Parathyroid adenoma (tissue), 2 donors: ENCODE results near the gene BHLHA15.

ENCODE experiments used
- H2AFZ ChIP-seq: fragments of 300-600 bp; sonication (generic); one replicate; pipeline ENCODE4 v1.7.0; 2017; ENCODE audit warnings: antibody characterized with exemption, mild to moderate bottlenecking
- H3K27ac ChIP-seq: fragments of 300-600 bp; sonication (generic); one replicate; pipeline ENCODE4 v1.7.0; 2017
- H3K27me3 ChIP-seq: fragments of 300-600 bp; sonication (generic); one replicate; pipeline ENCODE4 v1.7.0; 2017; ENCODE audit warnings: low read length; ENCODE audit not compliant: control insufficient read depth, insufficient read depth
- H3K36me3 ChIP-seq: fragments of 300-600 bp; sonication (generic); one replicate; pipeline ENCODE4 v1.7.0; 2017; ENCODE audit warnings: low read length; ENCODE audit not compliant: control insufficient read depth, insufficient read depth
- H3K4me1 ChIP-seq: fragments of 300-600 bp; sonication (generic); one replicate; pipeline ENCODE4 v1.7.0; 2017; ENCODE audit warnings: control low read depth
- H3K4me2 ChIP-seq: fragments of 300-600 bp; sonication (generic); one replicate; pipeline ENCODE4 v1.7.0; 2017; ENCODE audit warnings: low read length
- H3K4me3 ChIP-seq: fragments of 300-600 bp; sonication (generic); one replicate; pipeline ENCODE4 v1.7.0; 2017; ENCODE audit warnings: low read depth, low read length
- H3K79me2 ChIP-seq: fragments of 300-600 bp; sonication (generic); one replicate; pipeline ENCODE4 v1.7.0; 2017; ENCODE audit warnings: control low read depth
- H3K9ac ChIP-seq: fragments of 300-600 bp; sonication (generic); one replicate; pipeline ENCODE4 v1.7.0; 2017; ENCODE audit warnings: mild to moderate bottlenecking
- H3K9me3 ChIP-seq: fragments of 300-600 bp; sonication (generic); one replicate; pipeline ENCODE4 v1.7.0; 2017; ENCODE audit warnings: low read length; ENCODE audit not compliant: control insufficient read depth
- CTCF ChIP-seq: fragments of 300-600 bp; sonication (generic); IDR thresholded peaks from one replicate; pipeline ENCODE4 v1.7.0; 2017; ENCODE audit warnings: antibody characterized with exemption, mild to moderate bottlenecking
- donor health status: primary hyperparathyroidism.

Gene BHLHA15

GRCh38 chr7:98211676-98212531 is 665 bp downstream of the BHLHA15 start:
- Histone ChIP-seq H3K79me2 (no peaks in the 10 kb centered on the region), H3K36me3 (no peaks in the 10 kb centered on the region), H3K4me2 (no peak overlapping the region), H3K9me3 (no peaks in the 10 kb centered on the region), H2AFZ (no peak overlapping the region), H3K9ac (no peak overlapping the region), H3K27me3 (no peaks in the 10 kb centered on the region), H3K4me3 (no peak overlapping the region), H3K4me1 (no peaks in the 10 kb centered on the region), H3K27ac (no peak overlapping the region)
- no peak for TF ChIP-seq CTCF

- no peak overlapping the region for H2AFZ ChIP-seq
- H3K27ac ChIP-seq = no peak overlapping the region
- no peaks in the 10 kb centered on the region for H3K4me1 ChIP-seq
- no peaks in the 10 kb centered on the region for H3K9me3 ChIP-seq
- no peaks in the 10 kb centered on the region for H3K36me3 ChIP-seq
- no peaks in the 10 kb centered on the region for H3K79me2 ChIP-seq
- no peak overlapping the region for H3K4me3 ChIP-seq
- no peak overlapping the region for H3K4me2 ChIP-seq
- TF ChIP-seq CTCF = no peak
- H3K9ac ChIP-seq = no peak overlapping the region
- H3K27me3 ChIP-seq = no peaks in the 10 kb centered on the region
Observed at GRCh38 chr7:98212532-98213041, 1.3 kb downstream of the BHLHA15 start.

- Histone ChIP-seq H3K4me2 (no peak overlapping the region), H3K4me3 (no peak overlapping the region), H3K79me2 (no peaks in the 10 kb centered on the region), H3K4me1 (no peaks in the 10 kb centered on the region), H3K36me3 (no peaks in the 10 kb centered on the region), H2AFZ (no peak overlapping the region), H3K9ac (no peak overlapping the region), H3K27ac (no peak overlapping the region), H3K9me3 (no peaks in the 10 kb centered on the region), H3K27me3 (no peaks in the 10 kb centered on the region)
- TF ChIP-seq CTCF = no peak
Observed at GRCh38 chr7:98213296-98213887, 2.2 kb downstream of the BHLHA15 start.

GRCh38 chr7:98213888-98214810 is 2.9 kb downstream of the BHLHA15 start:
- Histone ChIP-seq H3K4me3 (no peak overlapping the region), H3K9me3 (no peaks in the 10 kb centered on the region), H3K79me2 (no peaks in the 10 kb centered on the region)

More at GRCh38 chr7:98213888-98214810, 2.9 kb downstream of the BHLHA15 start:
- H3K9ac ChIP-seq = no peak overlapping the region
- no peaks in the 10 kb centered on the region for H3K27me3 ChIP-seq
- H3K4me2 ChIP-seq = no peak overlapping the region
- H3K4me1 ChIP-seq = no peaks in the 10 kb centered on the region
- no peak for TF ChIP-seq CTCF
- H2AFZ ChIP-seq = no peak overlapping the region
- H3K27ac ChIP-seq = no peak overlapping the region
- H3K36me3 ChIP-seq = no peaks in the 10 kb centered on the region
